GM12801 (cell line): ENCODE results near the gene GNLY.

Experiments
- CTCF ChIP-seq: IDR thresholded peaks from one replicate; pipeline ENCODE4 v1.5.1; 2011; ENCODE audit warnings: control low read depth; ENCODE audit not compliant: insufficient read length; ENCODE audit errors: extremely low read depth

Gene GNLY

GRCh38 chr2:85720533-85720932 is 26.4 kb downstream of the GNLY start:
- TF ChIP-seq CTCF = no peak

DNA sequence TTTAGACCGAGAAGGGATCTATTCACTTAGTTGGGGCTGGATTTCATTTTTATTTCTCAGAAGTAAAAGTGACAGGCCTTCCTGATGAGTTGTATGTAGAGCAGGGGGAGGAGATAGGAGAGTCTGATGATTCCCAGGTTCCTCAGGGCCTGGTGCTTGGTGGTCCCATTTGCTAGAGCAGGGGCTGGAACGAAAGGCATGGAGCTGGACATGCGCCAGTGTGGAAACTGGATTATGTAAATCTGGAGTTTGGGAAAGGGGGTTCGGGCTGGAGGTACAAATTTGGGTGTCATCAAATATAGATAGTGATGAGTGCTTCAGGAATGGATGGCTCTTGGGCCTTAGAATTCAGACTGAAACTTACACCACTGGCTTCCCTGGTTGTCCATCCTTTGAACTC is 27.5 kb downstream of the GNLY start:
- TF ChIP-seq CTCF = no peak

- TF ChIP-seq CTCF = no peak
Observed at GRCh38 chr2:85722519-85722918, 28.4 kb downstream of the GNLY start.

- no peak for TF ChIP-seq CTCF
Observed at GRCh38 chr2:85723707-85724360, 29.7 kb downstream of the GNLY start.

GRCh38 chr2:85724731-85725181 is 30.6 kb downstream of the GNLY start:
- TF ChIP-seq CTCF = no peak

DNA sequence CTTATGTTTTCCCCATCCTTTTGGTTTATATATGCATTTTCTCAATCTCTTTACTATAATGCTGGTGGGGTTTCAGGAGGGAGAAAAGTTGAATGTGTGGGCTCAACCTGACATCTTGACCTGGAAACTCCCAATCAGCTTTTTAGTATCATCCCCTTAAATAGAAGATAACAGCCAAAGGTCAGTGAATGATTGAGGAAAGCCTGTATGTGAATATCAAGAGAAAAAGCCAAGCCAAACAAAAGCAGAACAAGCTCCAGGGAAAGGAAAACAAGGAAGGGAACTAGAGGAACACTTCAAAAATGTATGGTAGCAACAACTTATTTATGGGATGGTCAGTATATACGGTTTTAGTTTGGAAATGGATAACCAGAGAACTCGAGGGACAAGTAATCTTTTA is 31.3 kb downstream of the GNLY start:
- TF ChIP-seq CTCF = no peak

DNA sequence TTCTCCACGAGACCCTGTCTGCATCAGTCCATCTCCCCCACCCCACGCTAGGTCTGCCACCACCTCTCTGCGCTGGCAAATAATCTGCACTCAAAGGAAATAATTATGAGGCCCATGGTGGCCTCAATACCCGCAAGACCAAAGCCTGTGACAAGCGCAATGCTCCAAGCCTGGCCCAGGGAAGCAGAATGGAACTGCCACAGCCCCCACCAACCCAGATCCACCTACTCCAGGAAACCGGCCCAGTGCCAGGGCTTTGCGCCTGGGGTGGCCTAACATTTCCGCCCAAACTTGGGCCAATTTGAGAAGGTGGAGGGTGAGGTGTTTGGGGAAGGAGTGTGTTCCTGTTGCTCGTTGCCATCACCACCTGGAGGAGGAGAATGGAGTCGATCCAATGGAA is 33.6 kb downstream of the GNLY start:
- no peak for TF ChIP-seq CTCF
